ENCODE results near the gene BRINP2. TPM values are rescaled to one million over a fixed set of nuclear protein-coding genes. Genes with fewer than 3 reads are reported as not detected.

Gene BRINP2
- total and polyA plus RNA-seq, 2 of the 4 experiments (the other 2 are of a cell fraction), result not detected

- Histone ChIP-seq H3K14ac (replicated peaks; ENCODE audit: low read depth, low read length) (no peak overlapping the region), H3K56ac (ENCODE audit: extremely low read depth, insufficient read depth, low read length) (no peak overlapping the region), H2AK9ac (replicated peaks; ENCODE audit: low read depth, low read length, poor library complexity) (no peak overlapping the region), H2AFZ (replicated peaks; ENCODE audit: low read length, poor library complexity) (no peak overlapping the region), H3K23ac (ENCODE audit: low read depth, low read length) (no peak overlapping the region), H4K5ac (ENCODE audit: low read depth, low read length) (no peak overlapping the region), H3K9me1 (ENCODE audit: insufficient read depth, low read length) (no peaks in the 10 kb centered on the region), H3K4me2 (ENCODE audit: low read depth, low read length) (no peak overlapping the region), H4K8ac (ENCODE audit: low read depth in 2 of 2, low read length in 2 of 2) (no peak overlapping the region), H2BK15ac (ENCODE audit: low read depth, low read length) (no peak overlapping the region), H3K27me3 (ENCODE audit: control insufficient read depth, insufficient read depth, low read length) (no peaks in the 10 kb centered on the region; the same call in 1 of the 2 replicates), H3K18ac (ENCODE audit: low read depth, low read length) (no peak overlapping the region), H3K27ac (ENCODE audit: insufficient read depth, low read length) (no peak overlapping the region), H3K4me1 (ENCODE audit: control insufficient read depth, insufficient read depth, low read length) (no peaks in the 10 kb centered on the region), H3K79me1 (ENCODE audit: low read depth in 1 of 2, low read length in 2 of 2) (no peaks in the 10 kb centered on the region), H3K36me3 (ENCODE audit: control insufficient read depth, insufficient read depth, low read length) (no peaks in the 10 kb centered on the region), H2BK5ac (ENCODE audit: low read depth, low read length, poor library complexity, severe bottlenecking) (no peak overlapping the region), H3K4ac (ENCODE audit: low read depth, low read length) (no peak overlapping the region), H3K9me3 (ENCODE audit: control insufficient read depth, insufficient read depth, low read length) (no peaks in the 10 kb centered on the region), H2BK120ac (ENCODE audit: low read depth, low read length) (no peak overlapping the region), H3K4me3 (ENCODE audit: insufficient read depth, low read depth, low read length) (no peak overlapping the region), H3K9ac (ENCODE audit: low read depth, low read length) (no peak overlapping the region), H4K20me1 (ENCODE audit: insufficient read depth, low read length) (no peaks in the 10 kb centered on the region), H4K91ac (ENCODE audit: insufficient read depth, low read depth, low read length) (no peak overlapping the region), H2AK5ac (ENCODE audit: low read depth, low read length) (no peak overlapping the region), H2BK20ac (ENCODE audit: low read depth, low read length) (no peak overlapping the region)
- in situ Hi-C loops (cut with MboI; ENCODE audit: low sequenced_read_pairs) (no loop called here), dilution Hi-C loops (cut with HindIII; ENCODE audit: low sequenced_read_pairs, unreplicated experiment) (no loop called here), intact Hi-C loops (cut with micrococcal nuclease) (no loop called here)
- DNase-seq (no peak), ATAC-seq (ENCODE audit: low read depth) (no peak)
- no CpG with 5 or more reads among the region's 11 CpGs for WGBS, 2 experiments (ENCODE audit: extremely low coverage in 2 of 2, insufficient read length in 1 of 2)
- no TSS peak for BruUV-seq (replicated peaks)
- POLR2A ChIA-PET (ENCODE audit: unreplicated experiment), result no interaction called here
- no peak for TF ChIP-seq MAZ (IDR thresholded peaks at IDR 0.05; ENCODE audit: borderline replicate concordance, low read depth, low read length)
- TF ChIP-seq RCOR1 (IDR thresholded peaks at IDR 0.05; ENCODE audit: insufficient replicate concordance, low read length), result no peak
- TF ChIP-seq RFX5 (IDR thresholded peaks at IDR 0.05; ENCODE audit: low read depth, low read length), result no peak
- no peak for TF ChIP-seq CHD1 (IDR thresholded peaks at IDR 0.05; ENCODE audit: low read depth, low read length)
- TF ChIP-seq SMC3 (IDR thresholded peaks at IDR 0.05; ENCODE audit: low read depth, low read length), result no peak
- TF ChIP-seq MAFK (IDR thresholded peaks at IDR 0.05; ENCODE audit: low read depth, low read length), result no peak
- no peak for TF ChIP-seq USF2 (IDR thresholded peaks at IDR 0.05; ENCODE audit: low read depth, low read length)
- no peak for TF ChIP-seq MXI1 (IDR thresholded peaks at IDR 0.05; ENCODE audit: borderline replicate concordance, low read depth, low read length)
- TF ChIP-seq FOS (IDR thresholded peaks at IDR 0.05; ENCODE audit: low read depth, low read length), result no peak
- TF ChIP-seq NFE2L2 (IDR thresholded peaks at IDR 0.05; ENCODE audit: low read depth, low read length), result no peak
- TF ChIP-seq CTCF (conservative IDR thresholded peaks at IDR 0.05; ENCODE audit: low read depth, low read length), result no peak
- TF ChIP-seq POLR2A (IDR thresholded peaks at IDR 0.05; ENCODE audit: low read depth, low read length), result no peak
- CTCF ChIA-PET, result no interaction called here
Measured at GRCh38 chr1:177305040-177306018, 134.6 kb downstream of the BRINP2 start.

Data from IMR-90 (cell line).